ENCODE data around the gene EDIL3. TPM values are rescaled to one million over a fixed set of nuclear protein-coding genes. Genes with fewer than 3 reads are reported as not detected.

EDIL3 gene, protein sequence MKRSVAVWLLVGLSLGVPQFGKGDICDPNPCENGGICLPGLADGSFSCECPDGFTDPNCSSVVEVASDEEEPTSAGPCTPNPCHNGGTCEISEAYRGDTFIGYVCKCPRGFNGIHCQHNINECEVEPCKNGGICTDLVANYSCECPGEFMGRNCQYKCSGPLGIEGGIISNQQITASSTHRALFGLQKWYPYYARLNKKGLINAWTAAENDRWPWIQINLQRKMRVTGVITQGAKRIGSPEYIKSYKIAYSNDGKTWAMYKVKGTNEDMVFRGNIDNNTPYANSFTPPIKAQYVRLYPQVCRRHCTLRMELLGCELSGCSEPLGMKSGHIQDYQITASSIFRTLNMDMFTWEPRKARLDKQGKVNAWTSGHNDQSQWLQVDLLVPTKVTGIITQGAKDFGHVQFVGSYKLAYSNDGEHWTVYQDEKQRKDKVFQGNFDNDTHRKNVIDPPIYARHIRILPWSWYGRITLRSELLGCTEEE
- total RNA-seq (2021; ENCODE audit: unreplicated experiment) = 0.32 TPM
- polyA plus RNA-seq (2012) = 0.01 TPM in 1 of 2 replicates, not detected in the other
- percentile 4 among the genes with signal in this experiment for Bru-seq, nascent RNA
- BruChase-seq, experiment 1, labeled RNA remaining after a 6-hour chase = percentile 4 among the genes with signal in this experiment
- percentile 6 among the genes with signal in this experiment for BruChase-seq, experiment 2, labeled RNA remaining after a 2-hour chase
- long read RNA-seq = 0 reads

DNA sequence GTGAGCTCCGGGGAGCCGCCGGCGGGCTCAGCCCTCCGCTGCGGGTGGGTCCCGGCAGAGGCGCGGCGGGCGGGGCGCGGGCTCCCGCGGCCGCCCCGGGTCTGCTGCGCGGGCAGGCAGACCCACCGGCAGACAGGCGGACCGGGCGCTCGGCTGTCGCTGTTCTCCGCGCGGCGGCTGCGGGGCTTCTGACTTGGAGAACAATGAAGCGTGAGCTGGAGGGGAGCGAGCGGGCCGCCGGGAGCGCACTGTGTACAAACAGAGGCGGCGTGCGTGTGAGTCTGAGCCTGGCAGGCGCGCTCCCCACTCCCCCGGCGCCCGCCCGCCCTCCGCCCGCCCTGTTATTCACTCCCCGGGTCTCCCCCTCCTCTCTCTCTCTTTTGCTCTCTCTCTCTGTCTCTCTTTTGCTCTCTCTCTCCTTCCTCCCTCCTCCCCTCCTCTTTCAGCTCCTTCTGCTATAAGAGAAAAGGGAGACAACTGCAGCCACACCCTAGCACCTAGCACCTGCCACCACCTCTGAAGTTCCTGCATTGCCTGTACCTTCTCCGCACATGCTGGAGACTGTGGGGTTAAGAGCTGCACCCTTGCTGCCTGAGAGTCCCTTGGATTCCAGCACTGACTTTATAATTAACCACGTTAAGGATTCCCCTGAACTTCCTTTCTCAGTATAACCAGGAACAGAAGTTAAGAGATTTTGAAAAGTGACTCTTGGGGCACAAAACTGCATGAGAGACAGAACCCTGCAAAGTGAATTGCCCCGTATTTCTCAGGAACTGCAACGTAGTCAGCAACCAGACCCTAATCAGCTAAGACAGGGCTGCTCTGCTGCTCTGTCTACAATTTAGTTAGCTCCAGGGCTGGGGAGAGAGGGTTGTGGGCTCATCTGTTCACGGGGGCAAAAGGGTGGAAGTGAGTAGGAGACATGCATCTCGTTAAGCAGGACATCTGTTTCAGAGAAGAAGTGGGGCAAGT is at the start of gene EDIL3:
EDIL3 (minus strand) TSS at position 277 of the 972 bp plus-strand sequence. CDS start 506 bp downstream, outside the sequence.
- intact Hi-C loops (cut with micrococcal nuclease) = no loop called here
- Histone ChIP-seq H4K20me1 (ENCODE audit: insufficient read depth) (no peaks in the 10 kb centered on the region), H3K4me1 (ENCODE audit: control insufficient read depth in 1 of 2, insufficient read depth in 2 of 2, low read length in 2 of 2) (no peaks in the 10 kb centered on the region), H3K27me3 (ENCODE audit: insufficient read depth, low read length) (no peaks in the 10 kb centered on the region), H3K9ac (ENCODE audit: low read length) (no peak within 1 kb of the TSS), H3K36me3 (ENCODE audit: control insufficient read depth in 1 of 2, insufficient read depth in 2 of 2, low read length in 2 of 2) (no peaks in the 10 kb centered on the region), H3K9me2 (ENCODE audit: insufficient read depth) (no peaks in the 10 kb centered on the region), H3K9me3 (ENCODE audit: control insufficient read depth in 1 of 2, insufficient read depth in 1 of 2, low read depth in 1 of 2, low read length in 2 of 2) (no peaks in the 10 kb centered on the region), H3K79me2 (ENCODE audit: insufficient read depth, low read length) (no peaks in the 10 kb centered on the region), H3K4me2 (ENCODE audit: low read length) (no peak within 1 kb of the TSS), H3K4me3 (replicated peaks in 1 of 2; ENCODE audit: low read depth in 1 of 2, low read length in 2 of 2) (no peak within 1 kb of the TSS), H2AFZ (ENCODE audit: low read depth, low read length, poor library complexity, severe bottlenecking) (no peak within 1 kb of the TSS), H3K27ac (ENCODE audit: low read depth, low read length) (no peak within 1 kb of the TSS)
- DNase-seq (ENCODE audit: low read depth, low spot score) (no peak), ATAC-seq (no peak)
- no TSS peak for BruUV-seq (replicated peaks)
- TF ChIP-seq EGR1 (IDR thresholded peaks at IDR 0.05; ENCODE audit: low read depth) = no peak
- POLR2A ChIA-PET = no interaction called here
- CTCF ChIA-PET = no interaction called here
- RAD21 ChIA-PET (ENCODE audit: low non-redundant PET in 1 of 2, low total read pairs in 2 of 2, uncharacterized antibody in 2 of 2, unreplicated experiment in 2 of 2) = no interaction called here

DNA sequence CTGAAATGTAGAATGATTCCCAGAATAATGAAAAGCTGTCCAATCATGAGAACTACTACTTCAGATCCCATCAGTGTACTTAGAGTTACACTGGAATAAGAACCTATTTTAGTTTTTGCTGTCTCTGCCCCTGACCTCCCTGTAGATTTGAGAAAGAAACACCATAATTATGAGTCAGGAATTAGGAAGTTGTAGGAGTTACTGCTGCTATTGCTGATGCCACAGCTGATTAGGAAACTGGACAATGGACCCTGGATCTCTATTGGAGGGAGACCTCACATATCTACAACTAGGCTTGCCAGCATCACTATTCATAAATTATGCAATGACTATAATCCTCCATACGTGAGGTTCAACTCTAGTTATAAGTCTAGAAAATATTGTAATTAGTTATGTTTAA is 48.8 kb upstream of the EDIL3 start:
- Histone ChIP-seq H3K4me1 (ENCODE audit: control insufficient read depth in 1 of 2, insufficient read depth in 2 of 2, low read length in 2 of 2) (peaks cover 23% of the 10 kb centered on the region in 2 experiments), H3K4me3 (replicated peaks in 1 of 2; ENCODE audit: low read depth in 1 of 2, low read length in 2 of 2) (no peak overlapping the region), H2AFZ (ENCODE audit: low read depth, low read length, poor library complexity, severe bottlenecking) (no peak overlapping the region), H3K4me2 (ENCODE audit: low read length) (no peak overlapping the region), H3K9ac (ENCODE audit: low read length) (no peak overlapping the region), H3K27me3 (ENCODE audit: insufficient read depth, low read length) (no peaks in the 10 kb centered on the region), H3K36me3 (ENCODE audit: control insufficient read depth in 1 of 2, insufficient read depth in 2 of 2, low read length in 2 of 2) (no peaks in the 10 kb centered on the region), H3K79me2 (ENCODE audit: insufficient read depth, low read length) (no peaks in the 10 kb centered on the region), H3K9me2 (ENCODE audit: insufficient read depth) (no peaks in the 10 kb centered on the region), H4K20me1 (ENCODE audit: insufficient read depth) (no peaks in the 10 kb centered on the region), H3K9me3 (ENCODE audit: control insufficient read depth in 1 of 2, insufficient read depth in 1 of 2, low read depth in 1 of 2, low read length in 2 of 2) (no peaks in the 10 kb centered on the region), H3K27ac (ENCODE audit: low read depth, low read length) (no peak overlapping the region)
- DNase-seq (ENCODE audit: low read depth, low spot score) (no peak), ATAC-seq (no peak)
- RAD21 ChIA-PET (ENCODE audit: low non-redundant PET in 1 of 2, low total read pairs in 2 of 2, uncharacterized antibody in 2 of 2, unreplicated experiment in 2 of 2) = no interaction called here
- TF ChIP-seq ATF3 (IDR thresholded peaks at IDR 0.05) = no peak
- no peak for TF ChIP-seq YY1 (IDR thresholded peaks at IDR 0.05; ENCODE audit: extremely low read depth, insufficient replicate concordance, low read depth, low read length)
- TF ChIP-seq REST (IDR thresholded peaks at IDR 0.05; ENCODE audit: low read depth) = no peak
- intact Hi-C loops (cut with micrococcal nuclease) = no loop called here
- CTCF ChIA-PET = no interaction called here
- no TSS peak for BruUV-seq (replicated peaks)
- POLR2A ChIA-PET = no interaction called here

Data from HCT116 (cell line).